NCI-H446 treated with DMSO at 0.1 percent for 48 hours (cell line): ENCODE measurements around the gene ZBTB24.
A peak's percentile ranks its signal among the peaks of the same experiment; 100 is the strongest.

Experiments
- DNase-seq: peaks from one replicate; lab custom pipeline; 2025; lab: John Stamatoyannopoulos, UW

The ZBTB24 gene

DNA sequence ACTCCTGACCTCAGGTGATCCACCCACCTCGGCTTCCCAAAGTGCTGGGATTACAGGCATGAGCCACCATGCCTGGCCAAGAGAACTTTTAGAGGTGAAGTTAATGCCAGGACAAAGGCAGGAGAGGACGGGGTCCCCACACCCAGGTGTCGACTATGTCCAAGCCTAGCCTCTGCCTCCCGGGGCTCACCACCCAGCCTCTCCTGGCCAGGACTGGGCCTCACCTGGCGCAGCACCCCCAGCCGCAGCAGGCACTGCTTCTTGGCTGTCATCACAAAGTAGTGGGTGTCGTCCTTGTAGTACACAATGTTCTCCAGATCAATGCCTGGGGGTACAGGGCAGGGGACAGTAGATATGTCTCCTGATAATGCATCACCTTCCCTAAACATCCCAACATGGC, 31.6 kb downstream of the ZBTB24 start:
- no peak for DNase-seq

DNA sequence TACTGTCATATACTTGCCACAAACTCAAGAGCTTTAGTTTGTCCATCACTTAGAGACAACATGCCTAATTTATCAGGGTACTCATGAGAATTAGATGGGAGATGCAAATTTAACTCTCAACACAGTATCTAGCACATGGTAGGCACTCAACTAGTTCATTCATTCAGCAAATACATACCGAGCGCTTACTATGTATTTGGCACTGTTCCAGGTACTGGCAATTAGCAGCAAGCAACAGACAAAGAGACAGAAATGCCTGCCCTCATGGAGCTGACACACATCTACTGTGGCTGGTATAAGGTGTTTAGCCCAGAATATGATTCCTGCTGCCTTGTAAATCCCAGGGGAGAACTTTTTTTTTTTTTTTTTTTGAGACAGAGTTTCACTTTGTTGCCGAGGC, 32.2 kb downstream of the ZBTB24 start:
- DNase-seq: no peak

DNA sequence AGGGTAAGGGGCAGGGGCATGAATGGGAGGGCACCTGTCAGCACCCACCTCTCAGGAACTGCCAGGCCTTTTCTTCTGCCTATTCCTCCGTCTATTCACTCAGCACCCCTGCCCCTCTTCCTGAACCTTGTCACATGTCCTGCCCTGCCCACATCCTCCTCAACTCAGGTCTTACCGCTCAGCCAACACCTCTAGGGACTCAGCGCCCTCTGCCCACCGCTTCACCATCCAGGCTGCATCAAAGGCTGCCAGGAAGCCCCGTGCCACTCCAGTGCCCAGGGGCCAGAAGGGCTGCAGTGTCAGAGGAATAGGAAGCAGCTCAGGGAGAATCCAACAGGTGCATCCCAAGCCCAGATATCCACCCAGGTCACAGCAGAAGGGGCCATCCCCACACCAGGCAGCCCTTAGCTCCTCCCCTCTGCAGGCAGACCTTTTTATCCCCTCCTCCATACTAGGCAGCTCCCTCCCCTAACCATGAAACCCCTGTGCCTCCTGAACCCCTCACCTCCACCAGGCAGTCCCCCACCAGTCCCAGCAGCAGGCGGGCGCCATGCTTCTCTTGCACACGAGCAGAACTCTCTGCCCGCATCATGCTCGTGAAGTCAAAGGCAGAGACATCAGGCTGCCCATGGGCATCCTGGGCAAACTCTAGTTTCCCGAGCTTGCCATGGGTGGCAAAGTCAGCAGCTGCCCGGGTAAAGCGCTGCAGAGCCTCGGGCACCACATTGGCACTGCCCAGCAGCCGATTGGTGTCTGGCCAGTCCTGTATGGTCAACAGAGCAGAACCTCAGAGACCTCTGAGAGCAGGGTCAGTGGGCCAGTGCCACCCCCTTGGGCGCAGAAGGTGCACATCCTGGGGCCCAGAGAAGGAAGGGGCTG, 33.0 kb downstream of the ZBTB24 start:
- DNase-seq: no peak

DNA sequence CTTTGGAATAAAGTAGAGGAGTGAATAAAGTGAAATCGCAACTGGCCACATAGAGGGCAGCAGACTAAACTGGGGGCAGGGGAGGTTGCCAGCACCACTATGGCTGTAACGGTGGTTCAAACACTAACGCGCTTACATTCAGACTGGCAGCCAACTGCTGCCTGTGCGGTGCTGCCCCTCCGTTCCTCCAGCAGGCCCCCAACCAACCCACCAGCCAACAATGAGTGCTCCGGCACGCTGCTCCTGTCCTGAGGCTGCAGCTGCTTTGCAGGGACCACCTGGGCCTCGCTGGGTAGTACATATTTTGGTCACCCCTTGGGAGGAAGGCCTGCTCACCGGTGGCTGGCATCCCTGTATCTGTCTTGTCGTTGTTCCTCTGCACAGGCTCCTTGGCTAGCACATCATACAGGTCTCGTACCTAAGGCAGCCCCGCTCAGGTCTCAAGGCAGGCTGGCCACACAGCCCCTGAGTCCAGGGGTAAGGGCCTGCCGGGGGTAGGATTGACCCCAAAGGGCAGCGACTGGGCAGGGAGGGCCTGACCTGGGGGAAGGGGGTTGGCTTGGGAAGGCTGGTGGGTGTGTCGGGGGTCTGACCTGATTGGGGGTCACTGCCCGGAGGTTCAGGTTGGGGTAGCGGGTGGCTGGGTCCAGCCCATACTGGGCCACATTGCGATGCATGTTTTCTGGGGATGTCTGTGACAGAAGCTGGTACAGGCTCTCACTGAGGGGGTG, 33.8 kb downstream of the ZBTB24 start:
- no peak for DNase-seq

DNA sequence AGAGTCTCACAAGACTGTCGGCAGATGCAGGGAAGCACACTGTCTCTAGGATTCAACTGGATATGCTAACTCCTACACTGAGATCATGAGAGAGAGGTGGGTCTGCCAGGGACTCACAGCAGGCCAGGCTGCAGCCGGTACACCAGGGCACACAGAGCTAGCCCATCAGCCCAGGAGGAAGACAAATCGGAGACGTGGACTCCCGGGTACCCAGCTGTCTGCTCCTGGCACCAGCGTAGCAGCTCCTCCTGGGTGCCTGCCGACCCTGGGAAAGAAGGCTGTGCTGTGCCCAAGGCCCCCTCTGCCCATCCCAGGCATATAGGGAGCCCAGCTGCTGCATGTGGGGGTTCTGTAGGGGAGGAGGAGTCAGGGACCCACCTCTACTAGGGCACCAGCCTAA, 34.4 kb downstream of the ZBTB24 start:
- DNase-seq: no peak

DNA sequence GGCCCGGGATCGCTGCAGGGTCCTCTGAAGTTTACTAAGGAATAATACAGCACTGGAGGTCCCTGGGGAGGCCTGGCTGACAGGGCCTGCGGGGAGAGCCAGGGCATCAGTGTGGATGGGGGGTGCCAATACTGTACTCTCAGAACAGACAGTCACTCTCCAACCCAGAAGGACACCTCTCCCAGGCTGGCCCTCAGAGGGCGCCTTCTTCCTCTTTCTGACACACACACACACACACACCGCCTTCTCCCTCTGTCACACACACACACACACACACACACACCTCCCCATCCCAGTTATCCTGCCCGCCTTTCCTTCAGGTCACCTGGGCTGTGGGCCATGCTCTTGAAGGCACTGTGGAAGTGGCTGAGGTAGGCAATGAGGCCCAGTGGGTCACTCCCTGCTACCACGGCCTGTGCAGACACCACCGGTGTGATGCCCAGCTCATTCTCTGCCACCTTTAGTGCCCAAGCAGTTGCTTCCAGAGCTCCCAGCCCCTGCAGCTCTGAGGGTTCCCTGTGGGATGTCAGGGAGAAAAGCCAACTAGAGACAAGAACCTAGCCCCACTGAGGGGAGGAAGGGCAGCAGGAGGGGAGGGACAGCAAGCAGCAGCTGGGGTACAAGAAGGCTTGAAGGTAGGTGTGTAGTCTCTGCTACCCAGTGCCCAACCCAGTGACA, 35.0 kb downstream of the ZBTB24 start:
- DNase-seq: no peak

DNA sequence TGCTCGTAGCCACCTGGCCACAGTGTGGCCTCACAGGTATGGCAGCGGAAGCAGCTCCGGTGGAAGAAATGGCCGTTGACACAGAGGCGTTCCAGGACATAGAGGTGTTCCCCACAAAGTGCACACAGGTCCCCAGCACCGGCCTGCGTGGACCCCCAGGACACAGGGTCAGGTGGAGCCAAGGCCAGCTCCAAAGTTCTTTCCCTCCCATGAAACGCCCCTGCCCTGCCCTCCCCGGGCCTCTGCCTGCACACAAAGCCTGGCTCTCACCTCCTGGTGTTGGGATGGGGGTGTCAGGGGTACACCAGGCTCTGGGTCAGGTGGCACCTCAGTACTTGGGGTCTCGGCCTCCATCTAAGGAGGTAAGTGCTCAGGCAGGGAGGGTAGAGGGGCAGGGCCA, 35.9 kb downstream of the ZBTB24 start:
- DNase-seq: no peak

DNA sequence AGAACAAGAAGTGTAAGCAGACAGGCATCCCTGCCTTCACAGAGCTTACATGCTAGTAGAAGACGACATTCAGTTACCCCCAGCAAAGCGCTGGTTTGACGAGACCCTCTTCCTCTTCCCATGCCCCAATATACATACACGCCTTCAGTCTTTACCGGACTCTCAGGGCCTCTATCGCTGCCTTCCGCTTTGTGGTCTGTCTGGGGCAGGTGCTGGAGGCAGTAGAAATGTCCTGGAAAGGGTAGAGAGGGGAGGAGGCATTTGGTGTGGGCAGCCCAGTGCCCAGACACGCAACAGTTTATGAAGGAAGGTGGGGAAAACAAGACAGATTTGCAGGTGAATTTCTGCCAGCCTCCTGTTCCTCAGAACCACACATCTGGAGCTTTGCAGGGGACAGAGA, 36.5 kb downstream of the ZBTB24 start:
- no peak for DNase-seq

DNA sequence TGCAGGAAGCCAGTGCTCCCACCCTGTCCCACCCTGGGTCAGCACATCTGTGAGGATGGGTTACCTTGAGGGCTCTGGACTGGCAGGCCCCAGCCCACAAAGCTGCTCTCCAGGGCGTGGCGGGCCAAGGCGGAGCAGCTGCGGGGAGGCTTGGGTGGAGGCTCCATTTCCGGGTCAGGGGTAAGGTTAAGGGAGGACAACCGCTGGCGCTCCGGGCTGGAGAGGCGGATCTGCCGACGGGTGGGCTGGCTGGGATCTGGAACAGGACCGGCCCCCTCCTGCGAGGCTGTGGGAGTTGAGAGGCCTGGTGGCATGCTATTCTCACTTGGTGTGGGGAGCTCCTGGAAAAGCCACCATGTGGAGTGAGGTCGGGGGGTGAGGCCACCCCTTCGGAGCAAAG, 36.9 kb downstream of the ZBTB24 start:
- DNase-seq: no peak

DNA sequence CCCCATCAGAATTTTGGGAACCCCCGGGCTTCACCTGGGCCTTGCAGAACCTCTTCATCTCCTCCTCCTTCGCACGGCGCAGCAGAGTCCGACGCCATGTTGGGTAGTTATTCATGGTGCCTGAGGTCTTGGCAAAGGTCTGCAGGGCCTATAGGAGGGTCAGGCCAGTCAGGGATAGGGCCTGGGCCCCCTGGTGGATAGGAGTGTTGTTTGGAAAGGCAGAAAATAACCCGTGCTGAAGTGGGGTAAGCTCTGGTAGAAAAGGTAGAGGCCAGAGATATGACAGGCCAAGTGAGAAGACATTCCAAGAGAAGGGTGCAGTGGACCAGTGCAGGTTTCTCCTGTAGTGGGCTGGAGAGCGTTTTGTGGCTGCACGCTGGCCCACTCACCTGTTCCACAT, 37.6 kb downstream of the ZBTB24 start:
- DNase-seq: no peak

DNA sequence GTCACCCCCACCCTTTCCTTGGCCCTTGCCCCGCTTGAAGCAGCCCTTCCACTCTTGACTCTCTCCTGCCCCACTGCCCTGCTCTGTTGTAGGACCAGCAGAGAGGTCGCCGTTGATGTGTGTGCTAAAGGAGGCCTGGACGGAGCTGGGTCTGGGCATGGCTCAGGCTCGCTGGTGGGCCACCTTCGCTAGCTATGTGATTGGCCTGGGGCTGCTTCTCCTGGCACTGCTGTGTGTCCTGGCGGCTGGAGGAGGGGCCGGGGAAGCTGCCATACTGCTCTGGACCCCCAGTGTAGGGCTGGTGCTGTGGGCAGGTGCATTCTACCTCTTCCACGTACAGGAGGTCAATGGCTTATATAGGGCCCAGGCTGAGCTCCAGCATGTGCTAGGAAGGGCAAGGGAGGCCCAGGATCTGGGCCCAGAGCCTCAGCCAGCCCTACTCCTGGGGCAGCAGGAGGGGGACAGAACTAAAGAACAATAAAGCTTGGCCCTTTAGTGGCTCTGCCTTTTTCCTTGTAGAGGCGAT, 39.5 kb downstream of the ZBTB24 start:
- no peak for DNase-seq

DNA sequence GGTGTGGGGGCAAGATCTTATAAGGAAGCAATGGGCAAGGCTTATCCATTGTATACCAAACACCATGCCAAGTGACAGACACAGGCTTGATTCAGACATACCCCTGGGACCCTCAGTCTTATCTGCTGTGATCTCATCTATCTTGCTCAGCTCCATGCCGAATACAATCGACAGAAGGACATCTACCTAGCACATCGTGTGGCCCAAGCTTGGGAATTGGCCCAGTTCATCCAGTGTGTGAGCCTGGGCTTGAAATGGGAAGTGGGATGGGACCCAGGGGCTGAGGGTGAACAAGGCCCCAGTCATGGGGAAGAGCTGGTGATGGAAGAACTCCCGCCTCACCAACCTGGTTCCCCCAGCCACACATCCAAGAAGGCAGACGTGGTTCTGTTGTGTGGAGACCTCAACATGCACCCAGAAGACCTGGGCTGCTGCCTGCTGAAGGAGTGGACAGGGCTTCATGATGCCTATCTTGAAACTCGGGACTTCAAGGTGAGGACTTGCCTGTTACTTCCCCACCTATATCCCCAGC, 40.6 kb downstream of the ZBTB24 start:
- no peak for DNase-seq

DNA sequence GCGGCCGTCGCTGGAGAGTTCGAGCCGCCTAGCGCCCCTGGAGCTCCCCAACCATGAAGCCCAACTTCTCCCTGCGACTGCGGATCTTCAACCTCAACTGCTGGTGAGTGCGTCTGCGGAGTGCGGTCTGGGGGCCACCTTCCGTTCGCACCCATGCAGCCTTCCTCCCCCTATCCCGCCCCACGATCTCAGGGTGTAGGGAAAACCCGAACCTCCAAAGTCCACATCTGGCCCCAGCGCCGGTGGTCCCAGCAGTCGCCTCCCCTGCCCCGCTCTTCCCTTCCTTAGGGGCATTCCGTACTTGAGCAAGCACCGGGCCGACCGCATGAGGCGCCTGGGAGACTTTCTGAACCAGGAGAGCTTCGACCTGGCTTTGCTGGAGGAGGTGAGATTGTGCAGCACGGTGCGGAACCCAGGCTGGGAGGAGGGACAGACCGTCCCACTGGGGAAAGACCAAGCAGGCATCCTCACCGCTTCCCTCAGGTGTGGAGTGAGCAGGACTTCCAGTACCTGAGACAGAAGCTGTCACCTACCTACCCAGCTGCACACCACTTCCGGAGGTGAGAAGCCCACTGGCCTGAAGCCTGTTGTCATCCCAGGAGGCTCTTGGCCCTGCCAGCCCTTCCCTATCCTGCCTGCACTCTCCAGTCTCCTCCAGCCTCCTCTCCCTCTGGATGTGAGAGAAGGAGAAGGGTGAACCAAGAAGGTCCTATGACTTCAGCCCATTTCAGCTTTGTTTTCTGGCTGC, 41.8 kb downstream of the ZBTB24 start:
- DNase-seq: no peak

DNA sequence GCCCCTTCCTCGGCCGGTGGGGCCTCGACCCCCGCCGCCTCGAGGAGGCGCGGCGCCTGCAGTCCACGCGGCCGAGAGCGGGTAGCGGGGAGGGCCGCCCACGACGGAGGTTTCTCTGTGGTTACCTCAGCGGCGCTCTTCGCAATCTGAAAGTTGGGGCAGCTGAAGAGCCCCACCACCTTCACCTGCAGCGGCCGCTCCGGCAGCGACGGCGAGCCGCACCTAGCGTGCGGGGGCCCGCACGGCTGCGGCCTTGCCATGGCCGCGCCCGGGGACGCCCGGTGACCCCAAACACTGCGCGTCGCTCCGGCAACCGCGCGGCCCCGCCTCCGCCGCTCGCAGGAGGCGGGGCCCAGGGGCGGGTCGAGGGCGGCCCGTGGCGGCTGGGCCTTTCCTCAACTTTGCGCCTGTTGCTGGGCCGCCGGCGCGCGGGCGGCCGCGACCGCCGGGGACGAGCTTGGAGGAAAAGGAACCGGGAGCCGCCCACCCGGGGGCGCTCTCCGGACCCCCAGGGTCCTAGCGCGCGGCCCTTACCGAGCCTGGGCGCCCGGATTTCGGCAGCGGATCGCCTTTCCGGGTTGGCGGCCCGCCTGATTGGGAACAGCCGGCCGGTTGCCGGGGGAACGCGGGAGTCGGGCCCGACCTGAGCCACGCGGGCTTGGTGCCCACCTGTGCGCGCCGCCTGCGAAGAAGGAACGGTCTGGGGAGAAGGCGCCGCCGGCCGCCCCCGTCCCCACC, 42.5 kb downstream of the ZBTB24 start, which contains the start of the genes PPIL6 and SMPD2:
Gene PPIL6 (minus strand): TSS at position 298 of the 738 bp plus-strand sequence. CDS start 38 bp downstream, at position 260.
Gene SMPD2 (plus strand): TSS at position 394 of the 738 bp plus-strand sequence. CDS start 398 bp downstream, outside the sequence.
- DNase-seq: peak; percentile 50

DNA sequence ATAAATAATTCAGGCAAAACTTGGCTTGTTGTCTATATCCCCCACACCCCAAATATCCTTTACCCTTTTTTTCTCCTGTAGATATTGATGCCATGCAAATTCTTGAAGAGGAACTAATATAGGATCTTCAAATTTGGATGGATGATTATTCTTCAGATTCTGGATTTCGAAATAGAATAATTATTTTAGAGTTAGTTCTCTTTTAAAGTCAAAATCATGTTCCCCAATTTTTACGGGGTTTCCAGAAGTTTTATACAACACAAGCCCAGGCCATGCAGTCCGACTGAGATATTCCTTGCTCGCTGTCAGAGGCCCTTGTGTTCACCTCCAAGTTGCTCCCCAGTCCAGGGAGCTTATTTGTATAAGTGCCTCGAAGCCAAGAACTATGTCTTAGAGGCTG, 47.0 kb downstream of the ZBTB24 start:
- DNase-seq: no peak

DNA sequence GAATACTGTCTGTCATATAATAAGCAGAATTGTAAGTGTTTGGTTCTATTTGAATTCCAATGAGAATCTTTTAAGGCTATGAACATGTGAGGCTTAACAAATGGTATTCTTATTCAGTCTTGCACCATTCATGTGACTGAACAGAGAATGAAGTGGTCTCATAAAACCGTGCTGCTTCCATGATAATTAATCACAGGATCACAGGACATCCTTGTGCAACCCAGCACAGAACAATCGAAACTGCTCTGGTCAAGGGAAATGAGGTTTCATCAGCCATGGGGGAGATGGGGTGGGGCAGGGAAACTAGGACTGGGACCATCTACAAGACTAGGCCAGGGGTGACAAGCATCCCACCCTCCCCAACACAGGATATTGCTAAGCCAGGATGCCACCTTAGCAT, 48.6 kb downstream of the ZBTB24 start:
- DNase-seq: no peak

DNA sequence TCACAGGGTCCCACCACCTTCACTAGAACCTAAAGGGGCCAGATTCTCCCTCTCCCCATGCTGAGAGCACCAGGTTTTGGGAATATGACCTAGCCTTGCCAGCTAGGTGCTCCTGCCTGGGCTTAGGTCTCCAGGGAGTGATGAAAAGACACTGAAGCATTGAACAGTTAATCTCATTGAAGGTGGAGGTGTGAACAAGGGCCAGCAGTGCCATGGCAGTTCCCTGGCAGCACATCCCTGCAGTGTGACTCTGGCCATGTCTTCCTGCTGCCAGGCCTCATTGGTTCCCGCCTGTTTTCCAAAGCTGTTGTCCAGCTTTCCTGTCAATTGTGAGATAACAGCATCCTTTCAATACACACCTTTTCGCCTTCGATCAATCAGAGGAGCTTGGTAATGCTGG, 53.5 kb downstream of the ZBTB24 start:
- no peak for DNase-seq

DNA sequence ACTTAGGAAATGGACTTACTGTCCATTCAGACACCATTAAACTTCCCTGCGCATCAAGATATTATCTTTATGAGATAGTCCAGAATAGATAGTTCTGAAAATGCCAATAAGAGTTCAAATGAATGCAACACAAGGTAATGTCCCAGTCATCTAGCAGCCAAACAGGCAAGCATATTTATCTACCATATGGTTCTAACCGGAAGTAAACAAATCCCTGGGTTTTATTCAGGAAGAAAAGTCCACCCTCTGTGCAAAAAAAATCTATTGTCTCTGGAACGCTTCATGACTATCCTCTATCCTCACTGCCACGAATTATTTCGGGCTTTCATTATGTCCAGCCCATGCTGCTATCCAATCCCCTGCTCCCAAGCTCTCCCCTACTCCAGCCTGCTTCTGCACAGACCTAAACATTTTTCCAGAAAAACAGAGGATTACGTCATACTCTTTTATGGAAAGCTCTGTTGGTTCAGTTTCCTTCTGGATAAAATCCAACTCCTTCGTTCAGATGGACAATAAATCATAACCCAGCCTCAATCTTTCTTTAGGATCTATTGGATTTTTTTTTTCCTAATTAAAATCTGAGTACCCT, 54.0 kb downstream of the ZBTB24 start:
- peak; percentile 13 for DNase-seq

DNA sequence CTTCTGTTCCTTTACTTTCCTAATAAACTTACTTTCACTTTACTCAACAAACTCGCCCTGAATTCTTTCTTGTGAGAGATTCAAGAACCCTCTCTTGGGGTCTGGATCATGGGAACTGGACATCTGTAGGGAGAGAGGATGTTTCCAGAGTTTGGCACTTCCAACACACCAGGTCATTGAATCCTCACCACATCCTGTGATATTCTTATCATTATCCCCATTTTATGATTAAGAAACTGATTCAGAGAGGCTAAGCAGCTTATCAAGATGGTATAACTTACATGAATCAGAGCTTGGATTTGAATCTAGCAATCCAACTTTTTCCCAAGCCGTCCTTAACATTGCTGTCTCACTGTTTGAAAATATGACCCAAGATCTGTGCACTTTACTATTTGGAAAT, 58.1 kb downstream of the ZBTB24 start:
- no peak for DNase-seq

DNA sequence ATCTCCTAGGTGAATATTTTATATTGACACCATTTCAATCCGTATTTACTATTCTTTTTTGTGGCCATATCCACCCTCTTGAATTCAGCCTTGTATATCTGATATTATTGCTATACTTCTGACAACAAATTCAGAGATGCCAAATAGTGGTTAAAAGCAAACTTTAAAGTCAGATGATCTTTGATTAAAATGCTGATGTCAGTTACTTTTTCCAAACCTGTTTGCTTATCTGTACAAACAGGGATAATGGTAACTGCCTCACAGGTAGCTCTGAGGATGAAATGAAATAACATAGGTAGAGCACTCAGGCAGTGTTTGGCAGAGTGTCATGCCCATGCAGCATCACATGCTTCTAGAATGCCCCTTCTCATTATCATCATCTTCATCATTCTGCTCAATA, 61.8 kb downstream of the ZBTB24 start:
- no peak for DNase-seq
